Type B pancreatic cell (in vitro differentiated cells): ENCODE measurements around the gene RIT2. TPM values are rescaled to one million over a fixed set of nuclear protein-coding genes. Genes with fewer than 3 reads are reported as not detected.

ENCODE experiments used
- DNase-seq: peaks from one replicate; pipeline ENCODE4 v3.0.0; 2021; ENCODE audit warnings: mixed read lengths; ENCODE audit not compliant: unreplicated experiment; ENCODE audit errors: extremely low spot score
- H3K27ac Mint-ChIP-seq: 2 replicates; pipeline ENCODE4 v1.8.0; 2021; ENCODE audit warnings: mild to moderate bottlenecking, mixed read lengths
- H3K27me3 Mint-ChIP-seq: 2 replicates; pipeline ENCODE4 v1.8.0; 2021; ENCODE audit warnings: mixed read lengths
- H3K36me3 Mint-ChIP-seq: 2 replicates; pipeline ENCODE4 v1.8.0; 2021; ENCODE audit warnings: mixed read lengths
- H3K4me1 Mint-ChIP-seq: one replicate; pipeline ENCODE4 v1.8.0; 2021; ENCODE audit warnings: mixed read lengths; ENCODE audit not compliant: unreplicated experiment
- H3K4me3 Mint-ChIP-seq: 2 replicates; pipeline ENCODE4 v1.8.0; 2021; ENCODE audit warnings: mild to moderate bottlenecking, mixed read lengths
- H3K9me3 Mint-ChIP-seq: 2 replicates; pipeline ENCODE4 v1.8.0; 2021; ENCODE audit warnings: mixed read lengths
- CTCF ChIP-seq: fragments of 200-600 bp; sonication (generic); conservative IDR thresholded peaks from 2 replicates; pipeline ENCODE4 v1.5.0; 2021; ENCODE audit warnings: antibody characterized with exemption, mild to moderate bottlenecking
- total RNA-seq: library from RNA; stranded (reverse); gene quantifications from 2 replicates; pipeline ENCODE4 v1.2.1, GENCODE V29; 2021; ENCODE audit warnings: low replicate concordance

RIT2 gene
- total RNA-seq, 1 donor from 2014 or later, result not detected

- no peak for DNase-seq
- no peak overlapping the region for H3K4me3 Mint-ChIP-seq
- no peaks in the 10 kb centered on the region for H3K4me1 Mint-ChIP-seq
- no peak for TF ChIP-seq CTCF
- H3K36me3 Mint-ChIP-seq, result no peaks in the 10 kb centered on the region
- no peak overlapping the region for H3K27ac Mint-ChIP-seq
- H3K27me3 Mint-ChIP-seq, result peaks cover 1% of the 10 kb centered on the region
- H3K9me3 Mint-ChIP-seq, result no peaks in the 10 kb centered on the region
These were observed 190.4 kb downstream of the RIT2 start for GRCh38 chr18:42925036-42925435.

GRCh38 chr18:42922363-42922762 is 193.1 kb downstream of the RIT2 start:
- Mint-ChIP-seq H3K4me1 (no peaks in the 10 kb centered on the region), H3K9me3 (no peaks in the 10 kb centered on the region), H3K36me3 (no peaks in the 10 kb centered on the region), H3K27ac (no peak overlapping the region), H3K4me3 (no peak overlapping the region), H3K27me3 (no peaks in the 10 kb centered on the region)
- no peak for DNase-seq
- no peak for TF ChIP-seq CTCF

GRCh38 chr18:42921226-42921737 is 194.2 kb downstream of the RIT2 start:
- H3K27me3 Mint-ChIP-seq, result no peaks in the 10 kb centered on the region
- TF ChIP-seq CTCF, result no peak
- no peaks in the 10 kb centered on the region for H3K9me3 Mint-ChIP-seq
- no peak overlapping the region for H3K4me3 Mint-ChIP-seq
- H3K27ac Mint-ChIP-seq, result no peak overlapping the region
- H3K4me1 Mint-ChIP-seq, result no peaks in the 10 kb centered on the region
- DNase-seq, result no peak
- H3K36me3 Mint-ChIP-seq, result no peaks in the 10 kb centered on the region

- Mint-ChIP-seq H3K27ac (no peak overlapping the region), H3K36me3 (no peaks in the 10 kb centered on the region), H3K4me3 (no peak overlapping the region), H3K4me1 (no peaks in the 10 kb centered on the region), H3K27me3 (no peaks in the 10 kb centered on the region), H3K9me3 (no peaks in the 10 kb centered on the region)
- no peak for DNase-seq
- no peak for TF ChIP-seq CTCF
These were observed 194.9 kb downstream of the RIT2 start for GRCh38 chr18:42920621-42921020.

- no peaks in the 10 kb centered on the region for H3K36me3 Mint-ChIP-seq
- no peaks in the 10 kb centered on the region for H3K4me1 Mint-ChIP-seq
- no peaks in the 10 kb centered on the region for H3K9me3 Mint-ChIP-seq
- H3K4me3 Mint-ChIP-seq, result no peak overlapping the region
- H3K27ac Mint-ChIP-seq, result no peak overlapping the region
- TF ChIP-seq CTCF, result no peak
- H3K27me3 Mint-ChIP-seq, result no peaks in the 10 kb centered on the region
- DNase-seq, result no peak
These were observed 200.2 kb downstream of the RIT2 start for GRCh38 chr18:42915299-42915698.

GRCh38 chr18:42914476-42914875 is 201.0 kb downstream of the RIT2 start:
- Mint-ChIP-seq H3K4me1 (no peaks in the 10 kb centered on the region), H3K27me3 (no peaks in the 10 kb centered on the region), H3K36me3 (no peaks in the 10 kb centered on the region), H3K4me3 (no peak overlapping the region), H3K27ac (no peak overlapping the region), H3K9me3 (no peaks in the 10 kb centered on the region)
- DNase-seq, result no peak
- no peak for TF ChIP-seq CTCF
